HG03439 (cell line): ENCODE data around the gene TNN.

Experiments used
- ATAC-seq: cut with Tn5 transposase; IDR thresholded peaks from one replicate; pipeline ENCODE4 v1.9.1; 2021; ENCODE audit warnings: mild to moderate bottlenecking, moderate library complexity; ENCODE audit not compliant: unreplicated experiment

The TNN gene

DNA sequence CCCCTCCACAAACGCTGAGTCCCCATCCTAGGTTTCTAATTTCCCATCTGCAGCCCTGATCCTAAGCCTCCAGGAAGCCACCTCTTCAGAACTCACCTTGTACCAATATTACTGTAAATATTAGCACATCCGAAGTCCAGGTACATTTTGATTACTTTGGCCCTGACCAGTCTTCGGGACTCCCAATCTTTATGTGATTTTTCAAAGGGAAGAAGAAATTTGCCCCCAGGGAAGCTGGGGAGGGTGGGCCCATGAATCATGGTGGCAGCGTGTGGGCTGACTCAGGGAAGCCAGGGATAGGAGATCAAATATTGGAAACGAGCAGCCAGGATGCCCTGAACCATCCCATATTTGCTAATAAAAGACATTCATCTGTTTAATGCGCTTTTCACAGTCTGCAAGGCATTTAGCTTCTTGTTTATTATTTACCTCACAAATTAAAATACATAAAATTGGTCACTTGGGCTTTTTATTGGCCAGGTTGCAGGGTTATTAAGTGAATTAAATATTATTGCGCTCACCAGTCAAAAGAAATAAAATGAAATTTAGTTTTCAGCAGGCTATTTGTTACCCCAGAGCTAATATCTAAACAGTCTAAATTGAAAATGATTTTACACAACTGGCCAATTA lies 78.4 kb downstream of the TNN start:
- no peak for ATAC-seq

DNA sequence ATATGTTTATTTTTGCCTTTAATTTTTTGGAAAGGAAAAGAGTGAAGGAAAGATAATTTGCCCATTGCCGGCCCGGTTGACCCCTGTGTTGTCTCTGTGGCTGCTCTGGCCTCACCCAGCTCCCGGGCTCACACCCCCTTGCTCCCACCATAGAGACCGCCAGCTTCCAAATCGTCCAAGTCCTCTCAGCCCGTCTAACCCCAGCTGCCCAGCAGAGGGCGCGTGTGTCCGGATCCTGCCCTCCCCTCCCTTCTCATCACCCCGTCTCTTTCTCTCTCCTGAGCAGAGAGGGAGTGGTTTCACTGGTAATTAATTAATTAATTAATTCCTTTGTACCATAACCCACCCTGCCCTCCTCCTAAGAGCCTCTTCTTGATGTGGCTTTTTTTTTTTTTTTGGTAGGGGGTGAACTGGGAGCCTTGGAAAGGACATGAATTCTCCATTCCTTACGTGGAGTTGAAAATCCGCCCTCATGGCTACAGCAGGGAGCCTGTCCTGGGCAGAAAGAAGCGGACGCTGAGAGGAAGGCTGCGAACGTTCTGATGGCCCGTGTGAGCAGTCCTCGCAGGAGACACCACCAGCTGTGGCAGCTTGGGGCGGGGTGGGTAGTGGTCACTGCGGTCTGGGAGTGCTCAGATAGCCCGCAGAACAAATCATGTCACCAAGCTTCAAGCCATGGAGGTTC lies 79.0 kb downstream of the TNN start:
- ATAC-seq, result no peak

DNA sequence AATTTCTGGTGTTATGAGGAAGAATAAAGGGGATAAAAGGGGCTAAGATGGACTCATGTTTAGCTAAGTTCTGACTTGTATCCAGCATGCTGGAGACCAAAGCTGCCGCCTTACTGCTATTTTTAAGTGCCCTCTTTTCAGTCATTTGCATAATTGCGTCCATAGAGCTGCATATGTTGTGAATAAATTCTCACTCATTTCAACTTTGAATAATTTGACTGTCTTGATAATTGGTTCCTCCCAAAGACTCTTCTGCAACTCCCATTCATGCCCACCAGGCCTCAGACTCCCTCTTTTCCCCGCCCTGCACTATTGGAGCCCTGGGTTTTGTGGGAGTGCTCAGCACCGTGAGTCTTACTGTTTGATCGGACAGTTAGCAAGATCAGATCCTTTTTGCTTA lies 79.9 kb downstream of the TNN start:
- ATAC-seq, result no peak

DNA sequence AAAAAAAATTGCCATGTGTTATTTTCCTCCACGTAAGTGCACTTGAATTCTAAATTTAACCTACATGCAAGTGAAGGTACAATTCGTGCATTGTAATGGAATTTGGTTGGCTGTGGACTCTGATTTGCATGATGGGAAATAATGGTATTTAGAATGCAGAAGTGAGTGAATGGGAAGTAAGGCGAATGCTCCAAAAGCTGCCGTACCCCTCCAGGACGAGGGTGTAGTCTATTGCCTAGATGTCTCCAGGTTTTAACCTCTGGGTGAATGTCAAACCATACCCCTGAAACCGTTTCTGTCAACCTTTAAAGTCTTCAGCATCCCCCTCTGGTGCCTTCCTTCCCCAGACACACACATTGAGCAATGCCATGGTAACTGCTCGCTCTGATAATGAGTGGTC lies 80.4 kb downstream of the TNN start:
- no peak for ATAC-seq

DNA sequence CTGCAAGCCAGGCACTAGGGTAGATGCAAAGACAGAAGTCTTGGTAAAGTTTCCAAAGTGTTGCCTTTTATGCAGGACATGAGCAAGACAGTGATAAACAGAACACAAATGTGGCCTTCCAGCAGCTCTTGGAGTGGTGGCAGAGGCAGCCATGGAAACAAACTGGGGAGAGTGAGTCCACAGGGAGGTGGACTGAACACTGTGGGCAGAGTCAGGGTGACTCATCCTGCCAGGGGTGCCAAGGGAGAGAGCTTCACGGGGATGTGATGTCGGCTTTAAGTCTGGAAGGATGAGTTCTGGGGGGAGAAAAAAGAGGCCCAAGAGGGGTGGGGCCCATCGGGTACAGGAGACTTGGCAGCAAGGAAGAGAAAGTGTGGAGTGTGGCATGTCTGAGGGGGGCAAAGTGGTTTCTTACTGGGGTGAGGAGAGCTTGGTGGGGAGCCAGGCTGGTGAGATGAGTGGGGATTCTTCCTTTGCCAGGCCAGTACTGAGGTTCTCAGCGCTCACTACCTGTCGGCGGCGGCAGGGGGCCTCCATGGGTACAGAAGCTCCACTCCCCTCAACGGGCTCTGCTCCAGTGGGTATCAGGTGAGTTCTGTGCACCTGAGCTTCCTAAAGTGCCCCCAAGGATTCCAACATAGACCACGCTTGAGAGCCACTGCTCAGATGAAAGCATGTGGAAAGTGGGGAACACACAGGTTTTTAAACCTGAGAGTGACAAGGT lies 83.1 kb downstream of the TNN start:
- no peak for ATAC-seq

DNA sequence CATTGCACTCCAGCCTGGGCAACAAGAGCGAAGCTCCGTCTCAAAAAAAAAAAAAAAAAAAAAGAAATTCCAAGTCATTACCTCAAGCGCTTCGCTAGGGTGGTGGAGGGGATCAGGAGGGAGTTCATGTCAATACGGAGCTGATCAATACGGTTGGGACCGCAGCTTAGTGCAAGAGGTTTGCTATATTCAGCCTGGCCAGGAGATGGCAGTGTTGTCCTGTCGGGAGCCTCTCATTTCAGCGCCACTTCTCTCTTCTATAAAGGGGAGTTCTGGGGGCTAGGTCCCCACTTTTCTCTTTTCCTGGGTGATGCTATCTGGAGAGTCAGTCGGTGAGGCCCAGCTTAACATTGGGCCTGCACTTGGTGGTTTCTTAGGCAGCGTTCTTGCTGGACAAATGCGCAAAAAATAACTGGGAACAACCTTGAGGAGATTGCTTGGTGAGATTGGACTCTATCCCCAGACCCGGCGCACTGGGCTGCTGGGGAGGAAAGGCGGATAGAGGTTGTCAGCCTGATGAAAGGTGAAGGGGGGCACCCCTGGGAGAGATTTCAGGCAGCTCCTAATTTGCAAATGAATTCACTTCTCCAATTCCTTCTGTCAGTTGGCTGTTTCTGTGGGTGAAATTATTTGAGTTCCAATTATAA lies 84.5 kb downstream of the TNN start:
- no peak for ATAC-seq

DNA sequence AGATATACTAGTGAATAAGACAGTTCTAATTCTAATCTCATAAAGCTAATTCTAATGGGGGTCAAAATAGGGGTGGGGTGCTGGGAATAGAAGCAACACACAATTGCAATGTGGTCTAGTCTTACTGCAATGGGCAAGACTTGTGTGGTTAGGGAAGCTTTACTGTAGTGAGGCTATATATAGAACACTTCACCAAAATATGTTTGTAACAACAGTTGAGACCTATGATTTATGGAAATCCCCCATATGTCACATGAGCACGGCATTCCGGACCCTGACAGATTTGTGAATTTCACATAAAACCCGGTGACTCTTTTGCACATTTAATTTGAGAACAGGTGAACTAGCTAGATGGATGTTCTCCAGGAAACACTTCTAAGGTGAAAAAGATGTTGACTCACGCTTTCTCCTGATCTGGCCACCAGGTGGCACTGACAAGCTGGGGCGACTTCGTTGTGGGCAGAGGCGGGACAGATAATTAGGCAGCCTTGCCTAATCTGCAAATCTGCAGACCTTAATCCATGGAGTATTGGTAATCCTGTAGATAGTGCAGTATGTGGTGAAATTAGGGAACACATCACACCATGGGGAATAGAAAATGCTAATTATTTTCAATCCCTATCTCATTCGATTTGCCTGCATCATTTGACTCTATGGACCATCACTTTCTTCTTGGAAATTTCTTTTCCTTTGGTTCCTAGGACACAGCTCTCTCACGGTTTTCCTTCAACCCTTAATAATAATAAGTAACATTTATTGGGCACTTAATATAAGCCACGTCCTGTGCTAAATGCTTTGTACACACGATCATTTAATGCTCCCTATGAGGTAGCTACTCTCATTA lies 87.2 kb downstream of the TNN start:
- ATAC-seq, result peak; percentile 49

DNA sequence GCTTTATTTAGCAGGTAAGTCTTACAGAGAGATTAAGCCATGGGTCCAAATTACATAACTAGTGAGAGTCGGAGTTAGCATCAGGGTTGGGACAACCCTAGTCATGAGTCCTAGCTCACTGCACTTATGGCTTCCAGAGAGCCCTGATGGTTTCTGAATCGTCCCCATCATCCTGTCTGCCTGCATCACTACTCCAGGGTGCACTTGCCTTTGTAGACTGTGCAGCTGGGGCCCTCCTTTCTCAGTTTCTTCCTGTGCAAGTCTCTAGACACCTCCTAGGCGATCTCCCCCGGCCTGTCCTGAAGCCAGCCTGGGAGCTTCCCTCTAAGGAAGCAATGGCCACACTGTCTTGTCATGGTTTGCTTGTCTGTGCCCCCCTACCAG lies 87.8 kb downstream of the TNN start:
- no peak for ATAC-seq

DNA sequence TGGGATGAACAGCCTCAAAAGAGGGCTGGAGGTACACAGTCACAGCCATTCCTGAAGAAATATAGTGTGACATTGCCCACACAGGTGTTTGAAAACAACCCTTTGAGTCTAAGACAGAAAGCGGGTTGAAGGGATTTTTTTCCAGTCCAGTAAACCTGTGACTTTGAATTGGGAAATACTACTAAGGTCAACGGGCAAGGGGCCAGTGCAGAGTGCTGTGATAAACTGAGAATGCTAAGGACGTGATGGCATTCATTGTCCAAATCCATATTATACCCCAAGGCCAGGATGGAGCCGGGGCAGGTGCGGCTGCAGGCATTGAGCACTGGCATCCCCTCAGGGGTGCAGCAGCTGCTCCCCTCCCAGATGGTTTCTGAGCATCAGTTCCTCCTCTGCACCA lies 88.3 kb downstream of the TNN start:
- ATAC-seq, result no peak

DNA sequence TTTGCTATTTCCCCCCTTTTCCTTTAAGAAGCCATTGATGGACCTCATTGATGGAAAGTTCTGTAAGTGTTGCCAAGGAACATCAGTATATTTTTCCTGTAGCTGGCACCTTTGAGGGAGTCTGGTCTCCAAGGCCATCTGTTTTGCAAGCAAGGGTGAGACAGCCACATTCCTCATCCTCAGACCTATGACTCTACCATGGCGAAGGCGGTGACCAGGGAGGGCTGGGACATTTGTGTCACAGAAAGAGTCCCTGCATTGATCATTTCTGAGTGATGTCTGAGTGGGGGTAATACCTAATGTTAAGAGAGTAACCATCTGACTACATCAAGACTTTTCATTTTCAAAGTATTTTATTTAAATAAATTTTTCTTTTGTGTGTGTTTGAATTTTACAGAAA lies 89.6 kb downstream of the TNN start:
- no peak for ATAC-seq

DNA sequence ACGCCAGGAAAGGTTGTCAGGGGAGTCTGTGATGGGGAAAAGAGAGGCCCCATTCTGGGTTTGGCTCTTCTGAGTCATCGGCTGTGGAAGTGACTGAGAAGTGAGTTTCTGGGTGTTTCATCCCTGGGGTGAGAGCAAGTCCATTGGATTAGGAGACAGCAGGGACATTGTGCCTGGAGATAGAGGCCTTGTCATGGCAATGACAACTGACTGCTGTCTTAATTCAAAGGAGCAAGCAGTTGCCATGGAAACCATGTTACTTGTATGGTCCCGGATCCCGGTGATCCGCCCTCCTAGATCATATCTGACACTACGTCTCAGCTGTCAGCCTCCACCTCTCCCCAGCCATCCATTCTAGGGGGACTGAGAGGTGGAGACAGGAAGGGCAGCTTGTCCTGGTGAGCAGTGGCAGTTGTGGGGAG lies 90.5 kb downstream of the TNN start:
- no peak for ATAC-seq

DNA sequence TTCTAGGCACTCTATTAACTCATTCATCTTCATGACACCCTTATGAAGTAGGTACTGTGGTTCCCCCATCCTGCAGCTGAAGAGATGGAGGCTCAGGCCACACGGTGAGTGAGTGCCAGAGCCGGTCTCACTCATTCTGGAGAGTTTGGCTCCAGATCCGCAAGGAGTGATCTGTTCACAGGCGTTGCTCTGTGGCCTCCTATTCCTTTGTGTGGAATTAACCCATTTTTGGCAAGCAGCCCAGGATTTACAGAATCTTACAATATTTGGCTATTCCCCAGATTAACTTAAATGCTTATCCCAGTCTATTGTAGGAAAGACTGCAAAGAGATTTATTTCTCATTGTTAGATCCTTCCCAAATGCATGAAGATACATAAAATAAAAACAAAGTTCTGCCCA lies 95.3 kb downstream of the TNN start:
- no peak for ATAC-seq

DNA sequence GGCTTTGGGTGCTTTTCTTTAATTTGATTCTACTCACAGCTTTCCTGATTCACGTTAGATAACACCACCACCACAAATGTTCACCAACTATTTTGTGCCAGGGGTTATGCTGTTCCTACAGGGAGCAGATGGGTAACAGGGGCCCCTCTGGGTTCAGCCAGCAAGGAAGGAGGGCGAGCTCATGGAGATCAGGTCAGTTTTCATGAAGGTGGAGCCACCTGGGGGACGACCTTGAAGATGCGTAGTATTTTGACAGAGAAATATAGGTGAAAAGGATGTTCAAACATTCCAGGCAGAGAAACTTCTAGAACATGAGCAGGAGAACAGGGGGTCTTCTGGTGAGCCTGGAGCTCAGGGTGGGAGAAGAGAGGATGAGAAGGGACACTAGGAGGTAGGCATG lies 96.1 kb downstream of the TNN start:
- no peak for ATAC-seq

DNA sequence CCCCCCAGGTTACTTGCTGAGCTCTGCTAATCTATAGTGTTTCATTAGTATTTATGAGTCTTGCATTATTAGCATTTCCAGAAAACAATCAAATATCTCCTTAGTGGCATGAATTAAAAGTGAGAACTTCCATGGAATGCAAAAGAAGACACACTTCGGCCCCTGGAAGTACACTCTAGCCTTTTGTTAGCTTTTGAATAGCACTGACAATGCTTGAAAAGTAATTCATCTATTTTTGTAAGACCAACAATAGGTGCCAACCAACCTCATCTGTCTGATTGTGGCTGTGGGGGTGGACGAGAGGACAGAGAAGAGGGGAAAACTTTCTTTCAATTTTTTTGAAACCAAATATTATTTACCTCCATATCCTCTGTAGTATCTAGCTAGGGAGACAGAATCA lies 97.1 kb downstream of the TNN start:
- ATAC-seq, result no peak

DNA sequence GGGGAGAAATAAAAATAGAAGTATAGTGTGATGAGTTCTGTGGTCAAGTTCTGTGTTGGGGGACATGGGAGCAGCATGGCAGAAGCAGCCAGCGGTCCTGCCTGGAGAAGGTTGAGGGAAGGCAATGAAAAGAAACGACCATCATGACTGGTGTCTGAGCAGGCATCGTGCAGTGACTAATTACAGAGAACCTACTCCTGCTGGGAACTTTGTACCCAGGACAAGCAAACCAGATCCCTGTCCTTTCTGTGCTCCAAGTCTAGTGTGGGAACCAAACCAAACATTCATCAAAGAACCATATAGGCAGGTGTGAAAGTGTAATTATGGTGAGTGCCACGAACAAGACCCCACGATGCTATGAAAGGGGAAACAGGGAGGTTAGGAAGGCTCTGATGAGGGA lies 99.1 kb downstream of the TNN start:
- no peak for ATAC-seq

DNA sequence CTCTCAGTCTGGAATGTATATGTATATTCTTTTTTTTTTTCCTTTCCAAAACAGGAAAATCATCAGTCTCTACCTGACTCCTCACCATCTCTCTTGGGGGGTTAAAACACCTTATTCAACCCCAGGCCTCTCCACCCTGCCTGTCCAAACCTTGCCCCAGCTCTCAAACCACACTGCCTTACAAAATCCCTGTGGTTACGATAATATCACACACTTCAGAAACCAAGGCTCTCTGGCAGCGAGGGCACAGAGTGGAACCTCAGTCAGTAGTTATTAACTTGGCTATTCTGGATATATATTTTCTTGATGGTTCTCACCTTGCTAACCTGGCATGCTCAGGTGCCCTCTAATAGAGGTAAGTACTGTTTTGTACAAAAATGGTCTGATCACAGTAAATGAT lies 100.2 kb downstream of the TNN start:
- ATAC-seq, result no peak

DNA sequence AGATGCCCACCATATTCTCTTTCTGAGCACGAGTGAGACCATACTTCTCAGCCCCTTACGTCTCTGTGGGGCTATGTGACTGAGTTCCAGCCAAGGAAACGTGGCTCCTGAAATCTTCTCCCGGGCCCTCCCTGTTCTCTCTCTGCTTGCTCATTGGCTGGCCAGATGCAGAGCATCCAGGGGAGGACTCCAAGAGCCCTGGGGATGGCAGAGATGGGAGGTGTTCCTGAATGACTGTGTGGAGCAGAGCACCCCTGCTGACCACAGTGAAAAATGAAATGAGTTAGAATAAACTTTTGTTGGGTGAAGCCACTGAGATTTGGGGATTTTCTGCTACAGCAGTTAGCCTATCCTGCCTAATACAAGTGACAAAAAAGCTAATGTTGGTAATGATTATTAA lies 101.1 kb downstream of the TNN start:
- ATAC-seq, result no peak

DNA sequence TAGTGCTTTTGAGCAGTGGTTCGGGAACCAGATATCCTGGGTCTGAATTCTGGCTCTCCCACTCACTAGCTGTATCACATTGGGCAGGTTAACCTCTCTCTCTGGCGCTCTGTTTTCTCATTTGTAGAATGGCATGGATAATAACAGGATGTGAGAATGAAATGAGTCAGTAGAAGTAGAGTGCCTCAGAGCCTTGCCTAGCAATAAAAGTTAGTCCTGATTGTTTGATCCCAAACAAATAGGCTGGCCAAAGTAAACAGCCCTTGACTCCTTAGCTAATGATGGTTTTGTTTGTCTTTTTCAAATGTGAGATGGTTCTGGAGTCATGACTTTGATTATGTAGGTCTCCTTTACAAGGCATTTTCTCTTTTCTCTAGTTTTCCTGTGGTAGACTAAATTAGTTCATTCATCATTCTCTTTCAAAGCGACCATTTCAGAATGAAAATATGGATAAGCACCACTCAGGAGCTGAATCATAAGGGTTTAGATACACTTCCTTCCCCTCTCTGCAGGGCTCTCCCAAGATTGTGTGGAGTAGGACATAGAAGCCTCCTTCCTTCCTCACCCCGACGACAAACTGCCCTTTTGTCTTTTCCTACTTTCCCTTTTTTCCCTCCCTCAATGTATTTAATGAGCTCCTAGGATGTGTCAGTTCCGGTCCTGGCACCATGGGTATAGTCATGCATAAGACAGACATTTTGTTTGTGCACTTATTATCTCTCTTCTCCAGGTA lies 101.8 kb downstream of the TNN start:
- ATAC-seq, result no peak

DNA sequence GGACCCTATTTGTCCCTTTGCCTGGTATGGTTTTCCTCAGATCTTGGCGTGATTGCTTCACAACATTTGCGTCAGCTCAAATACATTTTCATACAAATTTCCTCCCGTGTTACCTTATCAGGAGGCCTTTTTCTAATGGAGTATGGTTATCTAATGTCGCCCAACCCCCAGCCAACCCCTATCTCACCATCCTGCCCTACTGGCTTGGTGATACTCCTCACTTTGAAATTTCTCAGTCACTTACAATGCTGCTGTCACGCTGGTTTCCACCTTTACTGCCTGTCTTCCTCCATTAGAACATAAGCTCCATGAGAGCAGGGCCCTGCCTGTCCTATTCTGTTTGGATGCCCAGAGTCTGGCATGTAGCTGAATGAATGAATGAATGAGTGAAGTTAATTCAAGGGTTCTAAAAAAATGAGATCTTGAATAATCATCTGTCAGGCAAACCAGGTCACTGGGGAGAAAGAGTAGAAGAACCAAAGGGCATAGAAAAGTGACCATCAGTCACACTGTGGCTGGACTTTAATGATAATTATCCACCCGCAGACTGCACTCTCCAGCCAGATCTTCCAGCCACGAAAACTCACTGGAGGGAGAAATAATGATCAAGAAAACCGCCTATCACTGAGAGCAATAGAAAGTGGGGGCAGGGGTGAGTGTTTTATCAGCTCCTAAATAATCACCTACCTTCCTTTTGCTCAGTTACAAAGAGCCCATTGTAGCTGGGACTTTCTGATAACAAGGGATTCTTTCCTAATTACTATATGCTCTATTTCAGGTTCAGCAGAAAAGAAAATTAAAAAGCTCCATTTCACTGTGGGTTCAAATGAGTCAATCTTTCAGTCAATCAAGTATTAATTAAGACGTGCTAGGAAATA lies 103.6 kb downstream of the TNN start:
- ATAC-seq, result no peak
